Stimulated activated CD4-positive, alpha-beta T cell treated with anti-CD3 and anti-CD28 coated beads, Interleukin-15, amount 100 ng/mL, for 1 hour (primary cell): ENCODE measurements around the gene DENND6A.
"Not testable (repeated sequence)": the region's sequence is repeated elsewhere in the genome, so short reads cannot be mapped to it uniquely, and the experiment has no call there.

Experiments used
- DNase-seq, 2 donors: peaks; one replicate each; pipeline ENCODE4 v3.0.0-alpha.2; 2020; ENCODE audit warnings: low read depth in 1 of 2, low spot score in 1 of 2

DENND6A gene, protein sequence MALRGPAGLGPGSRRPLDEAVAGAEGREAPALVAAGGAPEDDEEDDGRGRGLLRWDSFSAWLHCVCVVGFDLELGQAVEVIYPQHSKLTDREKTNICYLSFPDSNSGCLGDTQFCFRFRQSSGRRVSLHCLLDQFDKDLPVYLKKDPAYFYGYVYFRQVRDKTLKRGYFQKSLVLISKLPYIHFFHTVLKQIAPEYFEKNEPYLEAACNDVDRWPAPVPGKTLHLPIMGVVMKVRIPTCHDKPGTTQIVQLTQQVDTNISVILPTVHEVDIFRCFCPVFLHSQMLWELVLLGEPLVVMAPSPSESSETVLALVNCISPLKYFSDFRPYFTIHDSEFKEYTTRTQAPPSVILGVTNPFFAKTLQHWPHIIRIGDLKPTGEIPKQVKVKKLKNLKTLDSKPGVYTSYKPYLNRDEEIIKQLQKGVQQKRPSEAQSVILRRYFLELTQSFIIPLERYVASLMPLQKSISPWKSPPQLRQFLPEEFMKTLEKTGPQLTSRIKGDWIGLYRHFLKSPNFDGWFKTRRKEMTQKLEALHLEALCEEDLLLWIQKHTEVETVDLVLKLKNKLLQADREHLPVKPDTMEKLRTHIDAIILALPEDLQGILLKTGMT

DNA sequence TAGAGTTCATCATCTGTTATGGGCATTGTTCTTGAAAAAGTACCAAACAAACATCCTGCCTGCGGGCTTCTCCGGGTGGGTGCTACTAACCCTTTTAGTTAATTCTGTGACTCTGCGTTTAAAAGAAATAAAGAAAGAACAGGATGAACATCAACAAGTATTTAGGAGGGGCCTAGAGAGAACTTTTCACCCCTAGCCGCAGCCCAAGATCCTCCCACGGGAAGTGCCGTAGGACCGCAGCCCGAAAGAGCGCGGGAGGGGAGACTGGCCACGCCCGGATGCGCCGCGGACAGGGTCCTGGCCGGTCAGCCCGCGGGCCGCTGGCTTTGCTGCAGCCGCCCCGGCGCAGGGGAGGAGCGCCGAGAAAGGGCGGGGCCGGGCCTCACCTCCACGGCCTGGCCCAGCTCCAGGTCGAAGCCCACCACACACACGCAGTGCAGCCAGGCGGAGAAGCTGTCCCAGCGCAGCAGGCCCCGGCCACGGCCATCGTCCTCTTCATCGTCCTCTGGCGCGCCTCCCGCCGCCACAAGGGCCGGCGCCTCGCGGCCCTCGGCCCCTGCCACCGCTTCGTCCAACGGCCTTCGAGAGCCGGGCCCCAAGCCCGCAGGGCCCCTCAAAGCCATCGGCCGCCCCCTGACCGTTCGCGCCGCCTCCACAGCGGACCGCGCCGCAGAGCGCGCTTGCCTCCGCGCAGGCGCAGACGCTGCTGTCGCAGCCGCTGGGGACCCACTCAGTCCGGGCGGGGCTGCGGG lies at the start of gene DENND6A:
Gene DENND6A (minus strand): TSS at position 682 of the 752 bp plus-strand sequence. CDS start 59 bp downstream, at position 623.
- DNase-seq, result peak; percentile 91 to 93

- DNase-seq, result no peak
Measured at GRCh38 chr3:57740027-57740426, 47.1 kb upstream of the DENND6A start.

DNA sequence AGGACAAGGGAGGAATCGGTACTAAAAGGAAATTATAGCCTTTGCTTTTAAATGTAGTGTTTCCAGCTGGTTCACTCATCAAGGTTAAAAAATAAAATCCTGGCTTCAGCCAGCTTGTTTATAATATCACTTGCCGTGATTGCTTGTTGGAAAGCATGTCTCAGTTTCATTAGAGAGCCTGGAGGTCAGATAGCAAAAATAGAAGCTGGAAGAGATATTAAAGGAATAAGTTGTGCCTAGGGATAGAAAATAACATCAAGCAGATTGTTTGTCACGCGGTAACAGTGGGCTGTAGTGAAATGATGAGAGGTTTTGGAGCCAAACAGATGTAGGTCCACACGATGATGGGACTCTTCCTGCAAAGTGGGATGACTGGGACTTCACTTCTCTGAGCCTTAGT lies 45.5 kb upstream of the DENND6A start:
- no peak for DNase-seq

- DNase-seq, result no peak
Measured at GRCh38 chr3:57737840-57738239, 45.0 kb upstream of the DENND6A start.

DNA sequence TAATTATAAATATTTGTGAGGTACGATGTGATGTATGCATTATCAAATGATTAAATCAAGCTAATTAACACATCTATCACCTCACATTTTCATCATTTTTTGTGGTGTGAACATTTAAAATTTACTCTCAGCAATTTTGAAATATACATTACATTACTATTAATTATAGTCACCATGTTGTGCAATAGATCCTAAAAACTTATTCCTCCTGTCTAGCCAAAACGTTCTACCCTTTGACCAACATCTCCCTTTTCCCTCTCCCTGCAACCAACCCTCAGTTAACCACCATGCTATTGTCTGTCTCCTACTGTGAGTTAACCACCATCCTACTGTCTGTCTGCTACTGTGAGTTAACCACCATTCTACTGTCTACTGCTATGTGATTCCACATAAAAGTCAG lies 42.5 kb upstream of the DENND6A start:
- DNase-seq, result no peak

- DNase-seq, result no peak
Measured at GRCh38 chr3:57733790-57734189, 40.9 kb upstream of the DENND6A start.

DNA sequence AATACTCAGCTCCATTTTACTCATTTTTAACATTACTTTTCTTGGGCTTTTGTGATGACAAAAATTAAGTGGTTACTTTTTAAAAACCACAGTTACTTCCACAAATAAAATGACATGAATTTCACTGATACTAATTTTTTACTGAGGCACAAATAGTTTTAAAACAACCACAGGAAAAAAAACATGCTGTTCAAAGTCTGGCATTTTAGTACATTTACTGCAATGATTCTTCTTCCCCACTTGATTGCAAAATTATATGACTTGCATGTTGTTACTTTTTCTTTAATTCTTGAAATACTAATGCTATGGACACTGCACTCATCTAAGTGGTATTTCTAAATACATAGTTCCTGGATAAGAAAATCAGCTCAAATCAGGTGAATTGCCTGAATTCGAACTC lies 38.4 kb upstream of the DENND6A start:
- no peak for DNase-seq

DNA sequence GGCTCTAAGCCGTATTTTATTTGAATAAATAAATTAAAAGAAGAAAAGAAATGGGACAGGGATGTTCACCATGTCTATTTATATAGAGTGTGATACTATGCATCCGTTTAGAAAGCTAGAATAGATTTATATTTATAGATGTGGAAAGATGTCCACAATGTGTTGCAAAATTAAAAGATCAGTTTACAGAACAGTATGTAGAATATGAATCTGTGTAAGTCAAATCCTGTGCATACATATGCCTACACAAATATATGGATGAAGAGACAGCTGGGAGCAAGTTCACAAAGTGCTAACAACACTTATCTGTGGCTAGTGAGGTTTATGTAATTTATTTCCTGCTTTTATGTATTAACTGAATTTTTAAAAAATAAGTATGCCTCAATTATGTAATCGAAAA lies 37.8 kb upstream of the DENND6A start:
- no peak for DNase-seq

DNA sequence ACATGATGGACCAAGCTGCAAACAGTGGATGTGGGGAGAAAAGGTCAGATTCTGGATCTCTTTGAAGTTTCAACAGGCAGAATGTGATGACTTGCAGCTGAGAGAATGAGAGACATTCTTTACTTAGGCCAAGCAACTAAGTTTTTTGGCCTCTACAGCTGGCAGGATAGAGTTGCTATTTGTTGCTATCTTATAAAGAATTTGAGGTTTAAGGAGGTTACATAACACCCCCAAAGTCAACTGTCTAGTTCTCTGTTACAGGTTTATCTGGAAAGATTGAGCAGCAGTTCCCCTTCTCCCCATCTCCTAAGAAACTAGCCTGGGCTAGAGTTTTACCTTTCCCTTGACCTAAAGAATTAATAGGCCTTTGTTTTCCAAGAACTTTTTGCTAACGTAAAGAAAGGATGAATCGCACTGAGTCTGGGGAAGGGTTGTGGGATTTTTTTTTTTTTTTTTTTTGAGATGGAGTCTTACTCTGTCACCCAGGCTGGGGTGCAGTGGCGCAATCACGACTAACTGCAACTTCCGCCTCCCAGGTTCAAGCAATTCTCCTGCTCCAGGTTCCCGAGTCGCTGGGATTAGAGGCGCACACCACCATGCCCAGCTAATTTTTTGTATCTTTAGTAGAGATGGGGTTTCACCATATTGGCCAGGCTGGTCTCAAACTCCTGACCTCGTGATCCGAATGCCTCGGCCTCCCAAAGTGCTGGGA lies 36.6 kb upstream of the DENND6A start:
- no peak for DNase-seq

- DNase-seq, result no peak
Measured at GRCh38 chr3:57727106-57727505, 34.2 kb upstream of the DENND6A start.

- no peak for DNase-seq
Measured at GRCh38 chr3:57726397-57726796, 33.5 kb upstream of the DENND6A start.

DNA sequence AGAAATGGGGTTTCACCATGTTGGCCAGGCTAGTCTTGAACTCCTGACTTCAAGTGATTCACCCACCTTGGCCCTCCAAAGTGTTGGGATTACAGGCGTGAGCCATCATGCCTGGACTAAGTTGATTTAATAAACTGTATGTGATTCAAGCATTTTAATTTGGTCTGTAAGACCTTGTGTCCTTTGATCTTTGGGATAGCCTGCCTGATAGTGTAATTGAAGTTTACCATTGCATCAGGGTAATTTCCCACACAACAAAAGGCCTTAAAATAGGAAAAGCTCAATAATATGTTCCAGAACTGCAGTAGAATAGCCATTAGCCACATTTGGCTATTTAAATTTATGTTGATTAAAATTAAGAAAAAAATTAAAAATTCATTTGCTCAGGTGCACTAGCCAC lies 25.2 kb upstream of the DENND6A start:
- no peak for DNase-seq

GRCh38 chr3:57717205-57717868 lies 24.5 kb upstream of the DENND6A start:
- DNase-seq, result no peak

DNA sequence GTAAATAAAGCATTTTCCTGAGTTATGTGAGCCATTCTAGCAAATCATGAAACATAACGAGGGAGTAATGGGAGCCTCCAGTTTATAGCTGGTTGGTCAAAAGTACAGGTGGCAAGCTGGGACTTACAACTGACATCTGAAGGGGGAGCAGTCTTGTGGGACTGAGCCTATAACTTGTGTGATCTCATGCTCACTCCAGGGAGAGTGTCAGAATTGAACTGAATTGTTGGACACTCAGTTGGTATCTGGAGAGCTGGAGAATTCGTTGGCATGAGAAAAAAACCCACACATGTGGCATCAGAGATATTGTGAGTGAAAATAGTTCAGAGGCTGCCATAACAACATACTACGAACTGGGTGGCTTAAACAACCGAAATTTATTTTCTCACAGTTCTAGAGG lies 22.8 kb upstream of the DENND6A start:
- no peak for DNase-seq

- no peak for DNase-seq
Measured at GRCh38 chr3:57709559-57709958, 16.7 kb upstream of the DENND6A start.

DNA sequence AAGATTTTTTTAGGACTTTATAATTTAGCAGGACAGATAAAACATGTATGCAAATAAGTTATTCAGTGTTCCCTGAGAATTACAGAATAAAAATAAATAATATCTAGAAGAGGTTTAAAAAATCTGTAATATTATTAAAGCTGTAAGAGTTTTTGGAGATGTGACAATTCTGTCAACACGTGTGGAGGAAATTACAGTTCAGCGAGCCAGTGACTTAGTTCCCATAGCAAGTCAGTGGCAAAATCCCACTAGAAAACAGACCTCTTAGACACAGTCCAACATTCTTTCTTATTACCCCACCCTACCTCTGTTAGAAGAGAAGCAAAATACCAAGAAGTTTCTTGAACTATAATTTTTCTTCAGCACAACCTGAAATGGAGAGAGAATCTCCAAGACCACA lies 16.2 kb upstream of the DENND6A start:
- DNase-seq, result no peak

DNA sequence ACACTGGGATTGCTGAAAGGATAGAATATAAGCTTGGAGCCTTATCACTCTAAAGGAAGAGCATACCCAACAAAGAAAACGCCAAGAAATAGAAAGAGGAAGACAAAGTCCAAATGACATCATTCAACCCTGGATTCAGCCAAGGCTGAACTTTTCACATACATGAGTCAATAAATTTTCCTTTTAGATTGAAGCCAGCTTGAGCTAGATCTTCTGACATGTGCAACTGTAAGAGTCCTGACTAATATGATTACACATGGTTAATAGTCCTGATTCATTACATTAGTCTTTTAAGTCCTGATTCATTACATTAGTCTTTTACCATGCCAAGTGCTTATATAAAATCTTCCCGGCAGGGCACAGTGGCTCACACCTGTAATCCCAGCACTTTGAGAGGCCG lies 13.6 kb upstream of the DENND6A start:
- no peak for DNase-seq

GRCh38 chr3:57705351-57705750 lies 12.5 kb upstream of the DENND6A start:
- not testable (repeated sequence) for DNase-seq

DNA sequence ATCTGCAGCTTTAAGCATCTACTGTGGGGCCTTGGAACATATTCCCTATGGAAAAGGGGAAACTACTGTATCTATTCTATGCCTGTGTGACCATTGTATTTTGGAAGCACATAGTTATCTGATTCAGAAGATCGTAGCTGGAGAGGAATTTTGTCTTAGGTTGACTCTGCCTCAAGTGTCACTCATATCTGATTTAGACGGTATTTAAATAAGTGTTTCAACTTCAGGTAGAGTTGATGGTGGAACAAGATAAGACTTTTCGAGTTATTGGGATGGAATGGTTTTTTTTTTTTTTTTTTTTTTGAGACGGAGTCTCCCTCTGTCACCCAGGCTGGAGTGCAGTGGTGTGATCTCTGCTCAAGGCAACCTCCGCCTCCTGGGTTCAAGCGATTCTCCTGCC lies 8.9 kb upstream of the DENND6A start:
- no peak for DNase-seq

GRCh38 chr3:57700737-57701136 lies 7.9 kb upstream of the DENND6A start:
- no peak for DNase-seq

DNA sequence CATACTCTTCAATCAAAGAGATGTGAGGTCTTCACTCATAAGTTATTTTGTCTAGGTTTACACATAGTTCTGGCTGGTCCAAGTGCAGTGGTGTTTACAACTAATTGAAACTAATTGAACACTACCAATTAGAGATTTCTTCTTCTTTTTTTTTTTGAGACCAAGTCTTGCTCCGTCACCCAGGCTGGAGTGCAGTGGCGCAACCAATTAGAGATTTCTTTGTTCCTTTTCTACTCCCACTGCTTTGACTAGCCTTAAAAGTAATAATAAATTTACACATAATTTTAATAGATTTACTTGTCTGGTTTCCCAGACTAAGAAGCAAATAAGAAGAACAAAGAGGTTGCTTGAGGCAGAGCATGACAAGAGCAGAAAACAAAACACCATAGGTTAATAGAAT lies 6.7 kb upstream of the DENND6A start:
- DNase-seq, result no peak
